GM18505 (cell line): Measurements from ENCODE around the gene SDK2.

Experiments
- ATAC-seq: cut with Tn5 transposase; IDR thresholded peaks from one replicate; pipeline ENCODE4 v1.9.1; 2021; ENCODE audit not compliant: unreplicated experiment
- POLR2A ChIP-seq: IDR thresholded peaks from 4 replicates; pipeline ENCODE4 v1.6.1; 2011; ENCODE audit warnings: borderline replicate concordance; ENCODE audit not compliant: insufficient read depth, insufficient read length; ENCODE audit errors: extremely low read depth

Gene SDK2

DNA sequence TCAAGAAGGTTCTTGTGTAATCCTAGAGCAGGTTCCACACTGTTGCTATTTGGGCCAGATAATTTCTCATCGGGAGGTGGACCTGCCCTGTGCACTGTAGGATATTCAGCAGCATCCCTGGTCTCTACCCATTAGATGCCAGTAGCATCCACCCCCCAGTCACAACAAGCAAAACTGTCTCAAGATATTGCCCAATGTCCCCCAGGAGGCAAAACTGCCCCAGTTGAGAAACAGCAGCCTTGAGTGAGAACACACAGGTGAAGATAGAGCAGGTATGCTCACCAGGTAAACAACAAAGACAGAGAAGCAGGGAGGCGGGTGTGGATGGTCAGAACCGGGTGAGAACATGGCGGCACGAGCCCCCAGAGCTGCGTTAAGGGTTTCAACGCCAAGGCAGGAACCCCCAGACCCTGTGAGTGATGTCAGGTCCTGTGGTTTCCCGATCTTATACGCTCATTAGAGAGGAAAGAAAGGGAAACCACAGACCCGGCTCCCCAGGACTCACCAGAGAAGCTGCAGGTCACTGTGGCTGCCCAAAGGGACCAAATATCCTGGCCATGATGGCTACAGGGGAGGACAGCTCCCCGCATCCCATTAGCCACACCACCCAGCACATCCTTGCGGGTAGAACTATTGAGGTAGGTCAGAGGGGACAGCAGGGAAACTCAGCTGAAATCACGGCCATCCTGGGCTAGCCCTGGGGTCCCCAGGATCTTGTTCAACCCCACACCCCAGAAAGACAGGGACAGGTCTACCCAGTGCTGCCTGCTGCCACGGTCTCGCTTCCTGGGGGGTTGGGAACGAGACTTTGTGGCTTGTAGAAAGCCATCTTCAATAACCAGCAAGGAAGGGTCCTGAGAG lies 353.6 kb downstream of the SDK2 start:
- no peak for TF ChIP-seq POLR2A
- ATAC-seq: peak; percentile 40

DNA sequence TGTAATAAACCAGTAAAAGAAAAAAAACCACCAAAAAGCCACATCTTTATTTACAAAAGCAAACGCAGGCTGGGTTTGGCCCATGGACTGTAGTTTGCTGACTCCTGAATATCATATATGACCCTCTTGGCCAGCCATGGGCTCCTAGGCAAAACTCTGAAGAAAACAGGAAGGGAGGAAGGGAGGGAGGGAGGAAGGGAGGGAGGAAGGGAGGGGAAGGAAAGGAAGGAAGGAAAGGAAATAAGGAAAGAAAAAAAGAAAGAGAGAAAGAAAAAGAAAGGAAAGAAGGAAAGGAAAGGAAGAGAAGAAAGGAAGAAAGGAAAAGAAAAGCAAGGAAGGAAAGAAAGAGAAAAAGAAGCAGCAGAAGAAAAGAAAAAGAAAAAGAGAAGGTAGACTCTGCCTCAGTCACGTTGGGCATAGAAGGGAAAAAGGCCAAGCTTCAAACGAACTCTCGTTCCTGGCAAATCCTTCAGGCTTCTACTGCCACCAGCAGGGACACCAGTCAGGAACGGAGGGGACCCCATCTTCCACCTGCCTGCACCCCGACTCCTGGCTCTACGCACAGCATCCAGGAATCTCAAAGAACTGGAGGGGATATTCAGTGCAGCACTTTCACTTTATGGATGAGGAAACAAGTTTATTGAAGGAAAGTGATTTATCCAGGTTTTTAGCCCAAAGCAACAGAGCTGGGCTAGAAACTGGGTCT lies 354.5 kb downstream of the SDK2 start:
- TF ChIP-seq POLR2A: no peak
- ATAC-seq: no peak

DNA sequence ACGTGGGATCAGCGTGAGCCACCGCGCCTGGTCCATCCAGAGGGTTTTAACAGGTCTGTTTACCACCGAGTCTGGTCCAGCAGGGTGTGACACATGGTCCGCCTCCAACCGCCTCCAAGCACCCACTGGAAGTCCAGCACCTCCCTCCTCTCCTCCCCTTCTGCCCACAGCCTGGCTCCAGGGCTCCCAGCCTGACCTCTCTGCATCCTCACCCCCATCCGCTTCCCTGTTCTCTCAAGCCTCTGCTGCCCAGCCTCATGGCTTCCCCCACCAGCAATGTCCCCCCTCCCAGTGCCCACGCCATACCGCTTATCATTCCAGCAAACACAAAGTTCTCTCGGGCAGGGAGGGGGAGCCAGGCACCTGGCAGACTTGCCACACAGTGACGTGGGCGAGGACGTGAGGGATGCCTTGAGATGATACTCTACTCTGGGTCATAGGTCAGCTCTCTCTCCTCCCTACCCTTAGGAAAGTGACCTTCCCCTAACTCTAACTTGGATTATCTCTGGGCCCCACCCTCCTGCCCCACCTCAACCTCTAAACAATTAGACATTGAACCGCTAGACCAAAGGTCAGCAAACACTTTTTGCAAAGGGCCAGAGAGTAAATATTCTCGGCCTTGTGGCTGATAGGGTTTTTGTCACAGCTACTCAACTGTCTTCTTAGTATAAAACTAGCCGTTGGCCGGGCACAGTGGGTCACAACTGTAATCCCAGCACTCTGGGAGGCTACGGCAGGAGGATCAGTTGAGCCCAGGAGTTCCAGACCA lies 355.5 kb downstream of the SDK2 start:
- ATAC-seq: no peak
- TF ChIP-seq POLR2A: no peak

DNA sequence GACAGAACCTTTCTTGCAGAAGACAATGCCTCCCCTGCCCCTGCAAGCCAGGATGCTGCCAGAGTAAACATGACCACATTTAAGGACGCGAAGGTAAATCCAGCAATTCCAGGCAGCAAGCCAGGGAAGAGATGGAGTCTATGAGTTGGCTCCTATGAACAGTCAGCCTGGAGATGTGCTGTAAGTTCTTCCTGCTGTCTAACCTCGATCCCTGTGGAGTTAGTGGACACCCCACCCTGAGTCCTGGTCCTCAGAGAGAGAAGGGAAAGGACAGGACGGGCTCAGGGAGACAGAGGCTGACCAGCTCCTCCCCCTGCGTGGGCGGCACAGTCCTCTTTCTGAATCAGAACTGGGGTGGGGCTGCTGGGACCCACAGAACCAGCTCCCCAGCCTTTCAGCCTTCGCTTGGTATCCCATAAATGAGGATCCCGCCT lies 357.4 kb downstream of the SDK2 start:
- ATAC-seq: no peak

DNA sequence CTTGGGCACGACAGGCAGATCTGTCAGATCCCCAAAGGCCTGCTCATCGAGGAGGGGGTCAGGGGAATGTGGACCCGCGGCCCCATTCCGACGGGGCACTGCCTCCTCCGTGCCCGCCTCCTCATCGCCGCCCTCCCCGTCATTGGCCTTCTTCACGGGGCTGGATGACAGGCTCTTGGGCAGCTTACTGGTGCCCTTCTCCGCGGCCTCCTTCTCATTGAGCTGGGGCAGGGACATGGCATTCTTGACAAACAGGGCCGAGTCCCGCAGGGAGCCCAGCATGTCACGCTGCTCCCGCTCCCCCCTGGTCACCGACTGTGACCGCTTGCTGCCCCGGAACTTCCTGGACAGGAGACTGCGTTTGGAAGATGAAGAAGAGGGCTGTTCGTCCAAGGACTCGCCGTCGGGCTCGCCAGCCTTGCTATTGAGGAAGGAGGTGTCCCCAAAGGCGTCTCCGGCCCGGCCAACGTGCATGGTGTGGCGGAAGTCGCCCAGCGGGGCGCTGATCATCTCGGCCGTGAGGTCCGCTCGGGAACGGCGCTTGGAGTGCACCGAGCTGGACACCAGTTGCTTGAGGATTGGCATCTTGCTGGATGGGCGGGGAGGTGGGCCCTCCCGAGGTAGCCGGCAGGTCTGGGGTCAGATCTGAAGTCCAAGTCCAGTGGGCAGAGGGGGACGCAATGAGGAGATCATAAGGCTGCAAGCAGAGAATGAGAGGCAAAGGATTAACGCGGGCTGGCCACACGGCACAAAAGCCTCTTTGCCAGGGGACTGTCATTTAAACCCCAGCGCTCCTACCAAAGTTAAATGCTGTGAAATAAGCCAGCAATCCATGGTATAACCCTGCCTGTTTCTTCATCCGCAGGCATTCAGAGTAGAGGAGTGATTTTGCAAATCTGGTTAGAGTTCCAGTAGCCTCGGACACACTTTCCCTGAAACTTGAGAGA lies 358.1 kb downstream of the SDK2 start:
- TF ChIP-seq POLR2A: no peak
- ATAC-seq: no peak

More for the DNA sequence above, 357.4 kb downstream of the SDK2 start:
- no peak for TF ChIP-seq POLR2A

DNA sequence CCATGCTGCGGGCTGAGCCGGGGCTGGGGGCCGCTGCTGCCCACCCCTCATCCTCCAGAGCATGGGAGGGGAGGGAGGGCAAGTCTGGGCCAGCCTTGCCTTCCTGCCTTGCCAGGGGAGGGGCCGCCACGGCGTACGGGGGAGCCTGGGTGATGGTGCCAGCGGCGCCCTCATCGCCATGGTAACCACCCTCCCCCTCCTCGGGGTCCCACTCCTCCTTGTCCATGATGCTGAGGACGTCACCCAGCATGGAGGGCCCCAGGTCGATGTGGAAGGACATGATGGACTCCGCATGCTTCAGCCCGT lies 358.7 kb downstream of the SDK2 start:
- no peak for ATAC-seq
- no peak for TF ChIP-seq POLR2A

DNA sequence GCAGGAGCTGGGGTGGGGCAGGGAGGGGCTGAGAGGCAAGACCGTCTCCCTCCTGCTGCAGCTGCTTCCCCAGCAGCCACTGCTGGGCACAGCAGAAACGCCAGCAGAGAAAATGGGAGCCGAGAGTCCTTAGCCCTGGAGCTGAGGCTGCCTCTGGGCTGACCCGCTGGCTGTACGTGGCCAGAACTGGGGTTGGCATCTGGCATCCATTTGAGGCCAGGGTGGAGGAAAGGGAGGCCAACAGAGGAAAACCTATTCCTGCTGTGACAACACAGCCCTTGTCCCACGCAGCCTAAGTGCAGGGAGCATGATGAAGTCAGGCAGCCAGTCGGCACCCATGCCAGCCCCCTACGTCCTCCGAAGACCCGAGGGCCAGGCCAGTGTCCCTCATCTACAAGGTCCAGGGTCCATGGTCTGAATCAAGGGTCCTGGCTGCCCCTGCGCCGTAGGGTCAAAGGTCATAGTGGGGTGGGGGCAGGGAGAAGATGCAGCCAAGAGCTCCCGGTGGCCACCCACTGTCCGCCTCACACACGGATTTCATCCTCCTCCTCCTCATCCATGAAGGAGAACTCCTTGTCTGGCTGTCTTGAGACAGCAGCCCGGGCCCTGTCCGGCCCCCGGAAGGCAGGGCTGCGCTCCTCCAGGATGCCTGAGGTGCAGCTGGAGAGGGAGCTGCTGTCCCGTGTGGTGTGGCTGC lies 359.2 kb downstream of the SDK2 start:
- ATAC-seq: no peak
- no peak for TF ChIP-seq POLR2A
